Osteocyte (in vitro differentiated cells): Measurements from ENCODE around the gene SUMF1. TPM values are rescaled to one million over a fixed set of nuclear protein-coding genes. Genes with fewer than 3 reads are reported as not detected.

Experiments used
- DNase-seq: peaks from one replicate; pipeline ENCODE4 v3.0.0; 2021; ENCODE audit warnings: mixed read lengths; ENCODE audit not compliant: unreplicated experiment; ENCODE audit errors: extremely low spot score
- H3K27ac Mint-ChIP-seq: one replicate; pipeline ENCODE4 v1.8.0; 2021; ENCODE audit warnings: mild to moderate bottlenecking, mixed read lengths; ENCODE audit not compliant: unreplicated experiment
- H3K27me3 Mint-ChIP-seq: one replicate; pipeline ENCODE4 v1.8.0; 2021; ENCODE audit warnings: mixed read lengths; ENCODE audit not compliant: unreplicated experiment
- H3K36me3 Mint-ChIP-seq: one replicate; pipeline ENCODE4 v1.8.0; 2021; ENCODE audit warnings: mixed read lengths; ENCODE audit not compliant: unreplicated experiment
- H3K4me1 Mint-ChIP-seq: one replicate; pipeline ENCODE4 v1.8.0; 2021; ENCODE audit warnings: mixed read lengths; ENCODE audit not compliant: unreplicated experiment
- H3K4me3 Mint-ChIP-seq: one replicate; pipeline ENCODE4 v1.8.0; 2021; ENCODE audit warnings: mild to moderate bottlenecking, moderate library complexity, mixed read lengths; ENCODE audit not compliant: unreplicated experiment
- H3K9me3 Mint-ChIP-seq: one replicate; pipeline ENCODE4 v1.8.0; 2021; ENCODE audit warnings: mixed read lengths; ENCODE audit not compliant: unreplicated experiment
- total RNA-seq: library from RNA; stranded (reverse); gene quantifications from 2 replicates; pipeline ENCODE4 v1.2.1, GENCODE V29; 2021
- TF ChIP-seq, protein P1 (sequence below): fragments of 200-600 bp; sonication (generic); IDR thresholded peaks from 2 replicates; pipeline ENCODE4 v1.5.0; 2021; ENCODE audit warnings: antibody characterized with exemption, mild to moderate bottlenecking, moderate library complexity

The SUMF1 gene
- total RNA-seq, 1 donor from 2014 or later = 44.1 TPM

DNA sequence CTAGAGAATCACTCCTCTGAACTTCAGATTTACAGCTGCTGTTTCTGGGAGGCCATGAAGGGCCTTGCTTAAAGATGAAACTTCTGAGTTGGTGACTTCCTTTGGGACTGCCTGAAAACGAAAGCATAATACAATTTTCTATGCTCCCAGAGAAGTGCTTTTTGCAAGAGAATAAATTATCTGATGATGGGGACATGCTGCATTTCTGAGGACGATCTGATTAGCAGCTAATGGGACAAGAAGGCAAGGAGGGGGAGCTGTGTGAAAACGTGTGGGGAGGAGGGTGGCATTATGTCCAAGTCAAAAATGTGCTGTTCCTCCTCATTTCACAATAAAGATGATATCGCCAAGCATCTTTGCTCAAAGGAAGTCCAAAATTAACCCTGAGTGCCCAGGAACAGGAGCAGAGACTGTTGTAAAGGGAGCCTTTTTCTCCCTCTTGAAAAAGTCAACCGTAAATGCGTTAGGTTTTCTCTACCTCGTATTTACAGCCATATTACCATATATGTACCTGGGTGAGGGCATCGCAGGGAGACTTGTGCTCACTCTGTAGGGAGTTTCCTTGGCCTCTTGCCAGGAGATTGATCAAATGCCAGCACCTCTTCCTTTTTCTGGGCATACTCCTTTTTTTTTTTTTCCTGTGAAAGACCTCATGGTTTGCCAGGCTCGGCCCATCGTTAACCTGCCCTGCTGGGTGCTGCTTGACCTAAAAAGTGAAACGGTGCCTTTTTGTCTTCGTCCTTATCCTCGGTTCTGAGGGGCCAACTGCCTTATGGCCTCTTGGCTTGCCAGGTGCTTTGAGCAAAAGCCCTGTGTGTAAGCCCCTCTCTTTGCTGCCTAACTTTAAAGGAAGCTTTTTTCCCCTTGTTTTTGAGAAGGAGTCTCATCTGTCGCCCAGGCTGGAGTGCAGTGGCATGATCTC is 37.5 kb upstream of the SUMF1 start:
- DNase-seq = no peak
- Mint-ChIP-seq H3K4me1 (peaks cover 23% of the 10 kb centered on the region), H3K27ac (peak overlapping the region; percentile 2), H3K9me3 (no peaks in the 10 kb centered on the region), H3K36me3 (peaks cover 2% of the 10 kb centered on the region), H3K27me3 (no peaks in the 10 kb centered on the region), H3K4me3 (no peak overlapping the region)
- TF ChIP-seq, protein P1, sequence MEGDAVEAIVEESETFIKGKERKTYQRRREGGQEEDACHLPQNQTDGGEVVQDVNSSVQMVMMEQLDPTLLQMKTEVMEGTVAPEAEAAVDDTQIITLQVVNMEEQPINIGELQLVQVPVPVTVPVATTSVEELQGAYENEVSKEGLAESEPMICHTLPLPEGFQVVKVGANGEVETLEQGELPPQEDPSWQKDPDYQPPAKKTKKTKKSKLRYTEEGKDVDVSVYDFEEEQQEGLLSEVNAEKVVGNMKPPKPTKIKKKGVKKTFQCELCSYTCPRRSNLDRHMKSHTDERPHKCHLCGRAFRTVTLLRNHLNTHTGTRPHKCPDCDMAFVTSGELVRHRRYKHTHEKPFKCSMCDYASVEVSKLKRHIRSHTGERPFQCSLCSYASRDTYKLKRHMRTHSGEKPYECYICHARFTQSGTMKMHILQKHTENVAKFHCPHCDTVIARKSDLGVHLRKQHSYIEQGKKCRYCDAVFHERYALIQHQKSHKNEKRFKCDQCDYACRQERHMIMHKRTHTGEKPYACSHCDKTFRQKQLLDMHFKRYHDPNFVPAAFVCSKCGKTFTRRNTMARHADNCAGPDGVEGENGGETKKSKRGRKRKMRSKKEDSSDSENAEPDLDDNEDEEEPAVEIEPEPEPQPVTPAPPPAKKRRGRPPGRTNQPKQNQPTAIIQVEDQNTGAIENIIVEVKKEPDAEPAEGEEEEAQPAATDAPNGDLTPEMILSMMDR = no peak

DNA sequence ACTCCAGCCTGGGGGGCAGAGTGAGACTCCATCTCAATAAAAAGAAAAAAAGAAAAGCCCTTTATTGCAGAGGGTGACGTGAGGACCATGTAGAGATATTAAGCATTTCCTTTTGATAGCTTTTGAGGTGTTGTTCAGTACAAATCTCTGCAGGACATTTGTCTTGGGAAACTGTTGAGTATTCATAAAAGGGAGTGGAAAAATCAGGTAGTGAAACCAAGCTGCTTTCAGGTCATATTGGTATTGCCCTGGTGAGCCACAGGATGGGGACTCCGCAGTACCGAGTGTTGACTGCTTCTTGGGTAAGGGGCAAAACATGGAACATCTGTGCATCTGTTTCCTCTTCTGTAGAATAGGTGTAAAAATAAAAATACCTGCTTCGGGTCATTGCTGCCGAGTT is 36.0 kb upstream of the SUMF1 start:
- DNase-seq = no peak
- no peak overlapping the region for H3K27ac Mint-ChIP-seq
- TF ChIP-seq, protein P1 = no peak
- no peaks in the 10 kb centered on the region for H3K9me3 Mint-ChIP-seq
- peaks cover 23% of the 10 kb centered on the region for H3K4me1 Mint-ChIP-seq
- H3K36me3 Mint-ChIP-seq = peaks cover 2% of the 10 kb centered on the region
- H3K27me3 Mint-ChIP-seq = no peaks in the 10 kb centered on the region
- H3K4me3 Mint-ChIP-seq = no peak overlapping the region

DNA sequence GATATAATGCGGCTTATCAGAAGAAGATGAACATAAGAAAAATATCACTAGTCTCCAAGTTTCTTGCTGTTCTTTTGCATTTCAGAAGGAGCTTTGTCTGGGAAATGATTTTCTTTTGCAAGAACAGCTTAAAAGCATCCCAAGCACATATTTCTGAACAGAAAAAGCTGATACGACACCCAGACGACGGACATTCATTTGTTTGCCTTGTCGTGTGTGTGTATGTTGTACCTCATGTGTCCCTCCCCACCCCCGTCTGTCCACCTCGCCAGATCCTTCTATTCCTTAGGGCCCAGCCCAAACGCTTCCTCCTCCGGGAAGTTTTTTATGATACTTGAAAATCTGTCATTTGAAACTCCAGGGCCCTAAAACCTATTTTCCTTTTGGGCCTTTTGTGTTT is 34.9 kb upstream of the SUMF1 start:
- DNase-seq = no peak
- H3K36me3 Mint-ChIP-seq = peaks cover 5% of the 10 kb centered on the region
- no peaks in the 10 kb centered on the region for H3K27me3 Mint-ChIP-seq
- TF ChIP-seq, protein P1 = no peak
- no peak overlapping the region for H3K27ac Mint-ChIP-seq
- H3K4me3 Mint-ChIP-seq = no peak overlapping the region
- no peaks in the 10 kb centered on the region for H3K9me3 Mint-ChIP-seq
- peaks cover 16% of the 10 kb centered on the region for H3K4me1 Mint-ChIP-seq

DNA sequence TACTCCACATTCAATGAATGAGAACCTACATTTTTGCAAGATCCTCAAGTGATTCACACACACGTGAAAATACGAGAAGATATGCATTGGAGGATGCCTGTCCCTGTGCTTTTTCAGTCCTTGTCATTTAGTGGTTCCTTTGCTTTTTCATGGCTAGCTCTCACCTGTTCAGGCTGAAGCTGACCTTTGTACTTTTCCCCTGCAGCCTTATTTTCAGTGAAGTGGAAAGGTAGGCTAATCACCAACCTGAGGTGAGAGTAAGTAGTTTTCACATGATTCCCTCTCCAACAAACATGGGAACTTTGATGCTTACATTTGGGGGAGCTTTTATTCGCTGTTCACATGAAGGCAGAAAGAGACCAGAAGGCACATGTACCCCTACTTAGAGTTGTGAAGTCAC is 34.4 kb upstream of the SUMF1 start:
- no peaks in the 10 kb centered on the region for H3K9me3 Mint-ChIP-seq
- H3K4me3 Mint-ChIP-seq = no peak overlapping the region
- H3K36me3 Mint-ChIP-seq = peaks cover 5% of the 10 kb centered on the region
- no peak for DNase-seq
- TF ChIP-seq, protein P1 = no peak
- H3K27ac Mint-ChIP-seq = no peak overlapping the region
- no peaks in the 10 kb centered on the region for H3K27me3 Mint-ChIP-seq
- H3K4me1 Mint-ChIP-seq = peaks cover 13% of the 10 kb centered on the region

DNA sequence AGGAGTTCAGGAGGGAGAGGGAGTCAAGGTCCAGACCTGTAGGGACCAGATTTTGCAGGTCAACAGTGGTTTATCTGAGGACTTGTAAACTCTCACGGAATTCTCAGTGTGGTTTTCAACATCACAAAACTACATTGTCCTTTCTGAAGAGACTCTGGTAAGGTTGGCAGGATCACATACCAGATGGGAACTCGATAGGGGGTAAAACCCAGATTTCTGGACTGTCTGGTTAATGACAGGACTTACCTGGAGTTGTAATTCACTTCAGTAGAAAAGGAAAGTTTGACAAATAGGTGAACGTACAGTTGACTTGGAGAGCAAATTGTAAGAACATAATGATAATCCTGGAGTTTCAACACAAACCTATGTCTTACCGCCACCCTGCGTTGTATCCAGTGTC is 31.4 kb upstream of the SUMF1 start:
- Mint-ChIP-seq H3K27me3 (peaks cover 6% of the 10 kb centered on the region), H3K4me1 (peaks cover 14% of the 10 kb centered on the region), H3K9me3 (no peaks in the 10 kb centered on the region), H3K4me3 (no peak overlapping the region), H3K27ac (no peak overlapping the region), H3K36me3 (peaks cover 5% of the 10 kb centered on the region)
- no peak for DNase-seq
- TF ChIP-seq, protein P1 = no peak
